ENCODE measurements around the gene NUDC. TPM values are rescaled to one million over a fixed set of nuclear protein-coding genes. Genes with fewer than 3 reads are reported as not detected.

The NUDC gene
- total and polyA plus RNA-seq, 10 of the 15 experiments (the other 5 are each of a cell fraction or from before 2014, with no cell fraction given), result 5.5 to 227 (median 67.4) TPM

- H3K79me2 ChIP-seq (ENCODE audit: control insufficient read depth, insufficient read depth, low read length), result no peaks in the 10 kb centered on the region
- POLR2A ChIA-PET, result interaction anchor here (0.6 to 0.9 kb wide), 2 partner anchors 10 to 21 kb away, joined by 3 read pairs; no protein-coding TSS in a partner anchor
- WGBS (ENCODE audit: insufficient coverage, insufficient replicate concordance, low lambda C conversion rate, missing lambda C conversion rate), result 63% methylated on average over 6 of the region's 6 CpGs
- TF ChIP-seq NRF1 (conservative IDR thresholded peaks at IDR 0.05; ENCODE audit: low read depth, low read length) (no peak), KAT2A (conservative IDR thresholded peaks at IDR 0.05; ENCODE audit: control insufficient read depth, low read depth, low read length) (no peak), NFYA (IDR thresholded peaks at IDR 0.05; ENCODE audit: borderline replicate concordance, low read depth, low read length) (no peak), RELA (IDR thresholded peaks at IDR 0.05; ENCODE audit: borderline replicate concordance, partially characterized antibody) (no peak), E2F8 (IDR thresholded peaks at IDR 0.05; ENCODE audit: low read depth, partially characterized antibody) (no peak), ZZZ3 (IDR thresholded peaks at IDR 0.05; ENCODE audit: control insufficient read depth, insufficient read length, low read depth) (no peak), MLLT1 (IDR thresholded peaks at IDR 0.05) (no peak)
- H3K9ac ChIP-seq (ENCODE audit: control insufficient read depth, insufficient read depth, low read length), result no peak overlapping the region
- DNase-seq (ENCODE audit: low read depth, low spot score) (no peak), FAIRE-seq (no peak), ATAC-seq (no peak)
- no peaks in the 10 kb centered on the region for H3K4me1 ChIP-seq (ENCODE audit: control insufficient read depth, insufficient read depth, low read length)
- no peak overlapping the region for H3K4me3 ChIP-seq
- SMC1A ChIA-PET (ENCODE audit: uncharacterized antibody, unreplicated experiment), result interaction anchor here (1.8 kb wide), 1 partner anchor 14 kb away, joined by 4 read pairs; no protein-coding TSS in a partner anchor
- H3K9me3 ChIP-seq (replicated peaks; ENCODE audit: control insufficient read depth, insufficient read depth, low read length), result no peaks in the 10 kb centered on the region
- RAD21 ChIA-PET (ENCODE audit: unreplicated experiment), result no interaction called here
- H4K20me1 ChIP-seq (ENCODE audit: control insufficient read depth, insufficient read depth), result no peaks in the 10 kb centered on the region
- CTCF ChIA-PET, result no interaction called here
- intact Hi-C loops (cut with micrococcal nuclease; ENCODE audit: unreplicated experiment), result no loop called here
- BruUV-seq (replicated peaks), result no TSS peak
- H3K27ac ChIP-seq (ENCODE audit: control insufficient read depth, insufficient read depth), result no peak overlapping the region
- no peak overlapping the region for H3K4me2 ChIP-seq (ENCODE audit: control insufficient read depth, insufficient read depth)
- no peaks in the 10 kb centered on the region for H3K27me3 ChIP-seq (replicated peaks in 1 of 2; ENCODE audit: control insufficient read depth in 2 of 2, insufficient read depth in 2 of 2, low read length in 1 of 2)
- H2AFZ ChIP-seq (ENCODE audit: control insufficient read depth, low read depth, low read length), result no peak overlapping the region
- in situ Hi-C loops (cut with MboI), result no loop called here
- H3K36me3 ChIP-seq (ENCODE audit: control insufficient read depth in 2 of 2, insufficient read depth in 2 of 2, low read length in 1 of 2), result no peaks in the 10 kb centered on the region
These were observed 14.2 kb upstream of the NUDC start for GRCh38 chr1:26907071-26907917.

All from GM12878 (cell line).